NCI-H2081 (cell line): ENCODE data around the gene CDNF.
"Not testable (repeated sequence)": the region's sequence is repeated elsewhere in the genome, so short reads cannot be mapped to it uniquely, and the experiment has no call there.

Source experiments
- DNase-seq, 2 experiments: peaks; one replicate each; lab custom pipeline; 2025; lab: John Stamatoyannopoulos, UW

The CDNF gene

GRCh38 chr10:14837757-14838581 lies at the start of gene CDNF, which contains the start of the genes HSPA14 and MSANTD7:
CDNF (minus strand) TSS chr10:14838037; CDS start chr10:14837946, 91 bp downstream.
HSPA14 (plus strand) TSS chr10:14838306; CDS start chr10:14838403, 97 bp downstream.
MSANTD7 (plus strand) TSS chr10:14838306; CDS start chr10:14842285, 3,979 bp downstream.
- peak; percentile 96 to 97 for DNase-seq

GRCh38 chr10:14884082-14884481 lies 46.2 kb upstream of the CDNF start:
- DNase-seq: no peak

- no peak for DNase-seq
Measured at GRCh38 chr10:14880229-14880628, 42.4 kb upstream of the CDNF start.

DNA sequence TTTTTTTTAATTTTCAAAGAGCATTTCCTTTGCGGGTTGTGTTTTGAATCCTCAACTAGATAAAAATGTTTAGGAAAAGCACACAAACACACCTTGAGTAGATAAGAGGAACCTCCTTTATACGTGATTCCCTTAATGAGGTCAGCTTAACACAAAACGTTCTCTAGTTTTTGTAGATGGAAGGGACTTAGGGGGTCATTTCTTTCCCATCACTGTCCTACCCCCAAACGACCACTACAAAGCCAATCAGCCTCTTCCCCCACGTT lies 42.0 kb upstream of the CDNF start:
- DNase-seq: no peak

DNA sequence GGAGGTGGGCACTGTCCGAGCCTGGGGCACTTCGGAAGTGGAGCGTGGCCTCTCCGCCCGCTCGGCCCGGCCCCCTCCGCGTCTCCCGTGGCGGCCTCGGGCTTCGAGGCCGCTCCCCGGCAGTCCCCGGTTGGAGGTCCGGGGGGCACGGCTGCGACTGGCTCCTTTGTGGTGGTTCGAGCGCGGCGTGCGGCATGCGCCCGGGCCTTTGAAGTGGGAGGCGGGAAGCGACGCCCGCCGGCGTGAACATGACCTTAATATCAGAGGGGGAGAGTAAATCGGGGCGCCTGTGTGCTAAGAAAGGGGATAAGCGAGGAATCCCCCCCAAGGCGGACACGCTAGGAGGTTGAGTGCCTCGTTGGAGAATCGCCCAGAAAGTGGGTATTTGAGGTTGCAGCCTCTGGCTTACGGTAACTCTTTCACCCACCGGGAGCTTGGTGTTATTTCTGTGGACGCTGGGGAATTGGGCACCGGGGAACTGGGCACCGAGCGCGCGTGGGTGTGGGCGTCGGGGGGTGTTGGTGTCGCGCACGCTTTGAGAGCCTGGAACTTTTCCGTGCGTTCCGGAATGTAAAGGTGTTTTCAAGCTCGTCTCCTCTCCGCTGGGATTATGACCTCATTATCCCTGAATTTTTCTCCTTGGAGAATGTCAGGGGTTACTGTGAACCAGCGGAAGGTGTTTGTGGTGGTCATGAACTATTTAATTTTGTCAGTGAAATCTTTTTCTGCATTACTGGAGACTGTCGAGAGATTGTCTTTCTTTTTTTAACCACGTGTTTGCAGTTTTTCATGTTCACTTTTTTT lies 41.5 kb upstream of the CDNF start:
- DNase-seq: peak in 1 of 2 experiments; percentile 13

GRCh38 chr10:14878266-14879123 lies 40.7 kb upstream of the CDNF start, which contains the start of gene SUV39H2:
SUV39H2 (plus strand) TSS chr10:14878866; CDS start chr10:14878889, 23 bp downstream.
- peak; percentile 90 to 93 for DNase-seq

DNA sequence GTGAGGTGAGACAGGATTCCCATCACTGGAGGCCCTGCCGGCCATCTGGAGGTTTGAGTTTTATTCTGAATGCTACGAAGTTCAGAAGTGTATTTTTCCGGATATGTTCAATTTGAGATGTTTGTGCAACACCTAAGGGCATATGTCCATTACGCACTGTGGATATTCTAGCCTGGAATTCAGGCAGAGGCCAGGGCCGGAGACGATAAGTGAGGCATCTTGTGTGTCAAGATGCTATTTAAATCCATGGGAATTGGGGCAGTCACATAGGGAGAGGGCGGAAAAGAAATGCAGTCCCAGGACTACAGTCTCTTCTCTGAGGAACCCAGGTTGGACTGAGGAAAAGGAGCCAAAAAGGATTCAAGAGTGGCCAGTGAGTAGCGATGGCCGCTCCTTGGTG lies 38.9 kb upstream of the CDNF start:
- no peak for DNase-seq

- DNase-seq: no peak
Measured at GRCh38 chr10:14875941-14876340, 38.1 kb upstream of the CDNF start.

DNA sequence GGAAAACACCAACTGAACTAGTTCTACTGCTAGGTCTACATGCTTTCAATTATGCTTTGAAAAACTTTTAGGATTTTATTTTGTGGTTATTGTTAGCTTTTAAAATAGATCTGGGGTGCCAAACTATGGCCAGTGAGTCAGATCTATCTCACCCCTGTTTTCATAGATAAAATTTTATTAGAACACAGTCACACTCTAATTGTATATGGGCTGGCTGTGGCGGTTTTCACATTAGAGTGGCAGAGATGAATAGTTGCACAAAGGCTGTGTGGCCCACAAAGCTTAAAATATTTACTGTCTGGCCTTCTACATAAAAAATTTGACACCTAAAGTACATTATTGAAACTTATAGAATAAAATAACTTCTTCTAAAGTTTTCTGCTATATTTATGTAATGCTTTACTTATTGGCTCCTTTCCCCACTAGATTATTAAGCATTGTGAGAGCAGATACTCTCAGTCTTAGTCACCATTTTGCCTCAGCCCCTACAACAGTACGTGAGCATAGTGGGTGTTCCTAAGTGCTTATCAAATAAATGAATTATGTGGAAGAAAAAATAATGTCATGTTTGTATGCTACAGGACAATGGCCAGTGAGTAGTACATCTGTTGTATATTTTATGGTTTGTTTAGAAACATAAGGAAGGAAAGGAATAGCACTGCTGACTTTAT lies 35.4 kb upstream of the CDNF start:
- no peak for DNase-seq

- not testable (repeated sequence) for DNase-seq
Measured at GRCh38 chr10:14864871-14865270, 27.0 kb upstream of the CDNF start.

- not testable (repeated sequence) for DNase-seq
Measured at GRCh38 chr10:14864466-14864865, 26.6 kb upstream of the CDNF start.

DNA sequence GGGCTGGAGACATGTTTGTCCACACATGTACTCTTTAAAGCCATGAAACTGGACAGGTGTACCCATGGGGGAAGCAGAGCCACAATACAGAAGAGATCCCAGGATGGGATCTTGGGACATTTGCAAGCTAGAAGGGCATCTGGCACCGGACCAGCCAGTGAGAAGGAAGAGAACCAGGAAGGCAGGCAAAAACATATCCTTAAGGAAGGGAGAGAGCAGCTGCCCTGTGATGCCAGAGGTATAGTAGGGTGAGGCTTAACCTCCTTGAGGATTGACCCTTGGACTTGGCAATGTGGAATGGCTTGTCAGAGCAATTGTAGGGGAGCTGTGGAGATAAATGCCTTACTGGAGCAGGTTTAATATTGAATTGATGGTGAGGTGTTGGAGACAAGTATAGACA lies 23.0 kb upstream of the CDNF start:
- DNase-seq: no peak

GRCh38 chr10:14859775-14860174 lies 21.9 kb upstream of the CDNF start:
- DNase-seq: no peak

GRCh38 chr10:14859043-14859442 lies 21.2 kb upstream of the CDNF start:
- DNase-seq: no peak

- no peak for DNase-seq
Measured at GRCh38 chr10:14858338-14858960, 20.6 kb upstream of the CDNF start.

DNA sequence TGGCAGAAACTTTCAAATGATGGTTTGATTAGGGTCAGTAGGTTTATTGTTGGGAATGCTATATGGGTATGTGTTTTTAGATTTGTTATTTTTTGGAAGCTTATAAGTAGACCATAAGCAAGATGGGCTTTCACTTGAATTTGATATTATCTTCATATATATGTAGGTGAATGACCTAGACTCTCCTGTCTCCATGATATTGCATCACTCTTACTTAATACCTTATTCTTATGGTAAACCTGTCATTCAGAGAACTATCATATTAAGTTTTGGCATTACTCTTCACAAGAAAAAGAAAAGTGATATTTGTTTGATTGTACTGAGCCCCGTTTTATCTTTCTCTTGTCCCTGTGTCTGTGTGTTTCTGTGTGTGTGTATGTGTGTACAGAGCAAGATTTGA lies 17.6 kb upstream of the CDNF start:
- DNase-seq: no peak

DNA sequence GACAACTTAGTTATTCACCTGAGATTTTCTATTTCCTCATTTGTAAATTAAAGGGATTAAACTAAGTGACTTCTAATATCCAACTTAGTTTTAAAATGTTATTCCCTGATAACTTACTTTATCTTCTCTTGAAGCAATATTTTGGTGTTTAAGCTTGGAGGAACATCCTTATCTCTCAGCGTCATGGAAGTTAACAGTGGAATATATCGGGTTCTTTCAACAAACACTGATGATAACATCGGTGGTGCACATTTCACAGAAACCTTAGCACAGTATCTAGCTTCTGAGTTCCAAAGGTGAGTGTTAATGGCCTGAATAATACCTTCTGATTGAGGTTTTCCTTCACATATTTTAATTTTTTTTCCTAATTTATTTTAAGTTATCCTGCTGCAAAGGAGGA lies 14.4 kb upstream of the CDNF start:
- DNase-seq: no peak

DNA sequence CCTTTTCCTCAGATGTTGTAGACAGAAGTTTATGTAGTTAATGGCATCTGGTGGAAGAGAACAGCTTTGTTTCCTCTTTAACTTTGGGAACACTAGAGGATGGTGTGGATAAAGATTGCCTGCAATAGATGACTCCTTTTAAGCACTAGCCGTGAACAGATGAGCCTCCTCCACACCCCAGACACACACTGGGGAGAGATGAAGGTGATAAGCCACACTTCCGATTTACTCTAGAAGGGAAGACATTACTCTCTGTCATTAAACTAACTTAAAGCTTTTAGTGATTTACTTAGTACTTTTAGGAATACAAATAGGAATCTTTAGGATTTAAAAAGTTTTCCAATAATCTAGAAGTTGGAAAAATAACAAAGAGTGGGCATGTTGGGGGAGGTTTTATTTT lies 7.1 kb upstream of the CDNF start:
- no peak for DNase-seq

- DNase-seq: no peak
Measured at GRCh38 chr10:14843327-14843988, 5.6 kb upstream of the CDNF start.

GRCh38 chr10:14840178-14840577 lies 2.3 kb upstream of the CDNF start:
- DNase-seq: no peak

GRCh38 chr10:14839305-14839695 lies 1.5 kb upstream of the CDNF start:
- DNase-seq: peak in 1 of 2 experiments; percentile 27
